ENCODE measurements around the gene CCND1. TPM values are rescaled to one million over a fixed set of nuclear protein-coding genes. Genes with fewer than 3 reads are reported as not detected.

The CCND1 gene
- total RNA-seq, 1 experiment from 2014 or later = 392 TPM

DNA sequence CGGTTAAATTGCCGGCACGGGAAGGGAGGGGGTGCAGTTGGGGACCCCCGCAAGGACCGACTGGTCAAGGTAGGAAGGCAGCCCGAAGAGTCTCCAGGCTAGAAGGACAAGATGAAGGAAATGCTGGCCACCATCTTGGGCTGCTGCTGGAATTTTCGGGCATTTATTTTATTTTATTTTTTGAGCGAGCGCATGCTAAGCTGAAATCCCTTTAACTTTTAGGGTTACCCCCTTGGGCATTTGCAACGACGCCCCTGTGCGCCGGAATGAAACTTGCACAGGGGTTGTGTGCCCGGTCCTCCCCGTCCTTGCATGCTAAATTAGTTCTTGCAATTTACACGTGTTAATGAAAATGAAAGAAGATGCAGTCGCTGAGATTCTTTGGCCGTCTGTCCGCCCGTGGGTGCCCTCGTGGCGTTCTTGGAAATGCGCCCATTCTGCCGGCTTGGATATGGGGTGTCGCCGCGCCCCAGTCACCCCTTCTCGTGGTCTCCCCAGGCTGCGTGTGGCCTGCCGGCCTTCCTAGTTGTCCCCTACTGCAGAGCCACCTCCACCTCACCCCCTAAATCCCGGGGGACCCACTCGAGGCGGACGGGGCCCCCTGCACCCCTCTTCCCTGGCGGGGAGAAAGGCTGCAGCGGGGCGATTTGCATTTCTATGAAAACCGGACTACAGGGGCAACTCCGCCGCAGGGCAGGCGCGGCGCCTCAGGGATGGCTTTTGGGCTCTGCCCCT, 529 bp upstream of the CCND1 start:
- BruUV-seq (replicated peaks) = TSS peak; percentile 59
- CTCF ChIA-PET = no interaction called here
- peaks cover 79% of the 10 kb centered on the region for H3K36me3 Mint-ChIP-seq (ENCODE audit: insufficient read depth, unreplicated experiment)
- peak overlapping the region; percentile 88 for H3K4me3 Mint-ChIP-seq (ENCODE audit: low read depth, unreplicated experiment)
- DNase-seq = no peak
- H3K4me1 Mint-ChIP-seq (ENCODE audit: low read depth, unreplicated experiment) = peaks cover 8% of the 10 kb centered on the region
- intact Hi-C loops (cut with micrococcal nuclease; ENCODE audit: unreplicated experiment) = loop anchor here (1.0 to 5.0 kb wide), 3 partner anchors 143 to 343 kb away; no protein-coding TSS in a partner anchor
- H3K27ac Mint-ChIP-seq (ENCODE audit: unreplicated experiment) = peak overlapping the region; percentile 96
- H3K9me3 Mint-ChIP-seq (ENCODE audit: low read depth, unreplicated experiment) = no peaks in the 10 kb centered on the region
- TF ChIP-seq, protein P1, sequence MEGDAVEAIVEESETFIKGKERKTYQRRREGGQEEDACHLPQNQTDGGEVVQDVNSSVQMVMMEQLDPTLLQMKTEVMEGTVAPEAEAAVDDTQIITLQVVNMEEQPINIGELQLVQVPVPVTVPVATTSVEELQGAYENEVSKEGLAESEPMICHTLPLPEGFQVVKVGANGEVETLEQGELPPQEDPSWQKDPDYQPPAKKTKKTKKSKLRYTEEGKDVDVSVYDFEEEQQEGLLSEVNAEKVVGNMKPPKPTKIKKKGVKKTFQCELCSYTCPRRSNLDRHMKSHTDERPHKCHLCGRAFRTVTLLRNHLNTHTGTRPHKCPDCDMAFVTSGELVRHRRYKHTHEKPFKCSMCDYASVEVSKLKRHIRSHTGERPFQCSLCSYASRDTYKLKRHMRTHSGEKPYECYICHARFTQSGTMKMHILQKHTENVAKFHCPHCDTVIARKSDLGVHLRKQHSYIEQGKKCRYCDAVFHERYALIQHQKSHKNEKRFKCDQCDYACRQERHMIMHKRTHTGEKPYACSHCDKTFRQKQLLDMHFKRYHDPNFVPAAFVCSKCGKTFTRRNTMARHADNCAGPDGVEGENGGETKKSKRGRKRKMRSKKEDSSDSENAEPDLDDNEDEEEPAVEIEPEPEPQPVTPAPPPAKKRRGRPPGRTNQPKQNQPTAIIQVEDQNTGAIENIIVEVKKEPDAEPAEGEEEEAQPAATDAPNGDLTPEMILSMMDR (IDR thresholded peaks at IDR 0.05; ENCODE audit: unreplicated experiment) = no peak
- H3K27me3 Mint-ChIP-seq (ENCODE audit: unreplicated experiment) = no peaks in the 10 kb centered on the region

- intact Hi-C loops (cut with micrococcal nuclease; ENCODE audit: unreplicated experiment) = loop anchor here (1.0 to 5.0 kb wide), 3 partner anchors 145 to 341 kb away; no protein-coding TSS in a partner anchor
- Mint-ChIP-seq H3K36me3 (ENCODE audit: insufficient read depth, unreplicated experiment) (peaks cover 94% of the 10 kb centered on the region), H3K4me3 (ENCODE audit: low read depth, unreplicated experiment) (peak overlapping the region; percentile 88), H3K27me3 (ENCODE audit: unreplicated experiment) (no peaks in the 10 kb centered on the region), H3K4me1 (ENCODE audit: low read depth, unreplicated experiment) (peaks cover 8% of the 10 kb centered on the region), H3K27ac (ENCODE audit: unreplicated experiment) (peak overlapping the region; percentile 96), H3K9me3 (ENCODE audit: low read depth, unreplicated experiment) (no peaks in the 10 kb centered on the region)
- TSS peak; percentile 25 for BruUV-seq (replicated peaks)
- CTCF ChIA-PET = interaction anchor here (2.5 kb wide), 1 partner anchor 541 kb away, joined by 23 read pairs; no protein-coding TSS in a partner anchor
- TF ChIP-seq, protein P1 (IDR thresholded peaks at IDR 0.05; ENCODE audit: unreplicated experiment) = no peak
- DNase-seq = no peak
Observed at GRCh38 chr11:69641681-69642548, 959 bp downstream of the CCND1 start.

DNA sequence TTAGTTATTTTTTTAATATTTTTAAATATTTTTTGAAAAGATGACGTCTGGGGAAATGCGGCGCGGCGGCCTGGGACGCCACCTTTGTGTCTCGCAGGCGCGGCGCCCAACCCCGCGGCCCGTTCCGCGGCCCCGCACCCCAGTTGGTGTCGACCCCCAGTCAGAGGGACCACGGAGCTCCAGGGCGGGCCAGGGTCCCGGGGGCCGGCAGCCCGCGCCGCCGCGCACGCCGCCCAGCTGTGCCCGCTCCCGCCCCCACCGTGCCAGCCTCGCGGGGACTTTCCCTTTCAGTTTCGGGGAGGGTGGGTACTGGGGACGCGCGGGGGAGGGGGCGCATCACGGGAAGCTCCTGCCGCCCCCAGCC, 1.6 kb downstream of the CCND1 start:
- no peaks in the 10 kb centered on the region for H3K27me3 Mint-ChIP-seq (ENCODE audit: unreplicated experiment)
- peaks cover 8% of the 10 kb centered on the region for H3K4me1 Mint-ChIP-seq (ENCODE audit: low read depth, unreplicated experiment)
- TF ChIP-seq, protein P1 (IDR thresholded peaks at IDR 0.05; ENCODE audit: unreplicated experiment) = no peak
- no TSS peak for BruUV-seq (replicated peaks)
- H3K27ac Mint-ChIP-seq (ENCODE audit: unreplicated experiment) = no peak overlapping the region
- CTCF ChIA-PET = interaction anchor here (2.5 kb wide), 1 partner anchor 541 kb away, joined by 23 read pairs; no protein-coding TSS in a partner anchor
- peak overlapping the region; percentile 88 for H3K4me3 Mint-ChIP-seq (ENCODE audit: low read depth, unreplicated experiment)
- H3K9me3 Mint-ChIP-seq (ENCODE audit: low read depth, unreplicated experiment) = no peaks in the 10 kb centered on the region
- intact Hi-C loops (cut with micrococcal nuclease; ENCODE audit: unreplicated experiment) = loop anchor here (5.0 kb wide), 2 partner anchors 145 to 200 kb away; no protein-coding TSS in a partner anchor
- H3K36me3 Mint-ChIP-seq (ENCODE audit: insufficient read depth, unreplicated experiment) = peaks cover 98% of the 10 kb centered on the region
- DNase-seq = no peak

GRCh38 chr11:69642913-69643632, 2.1 kb downstream of the CCND1 start:
- DNase-seq = peak; percentile 84

More at GRCh38 chr11:69642913-69643632, 2.1 kb downstream of the CCND1 start:
- no TSS peak for BruUV-seq (replicated peaks)
- Mint-ChIP-seq H3K27ac (ENCODE audit: unreplicated experiment) (peak overlapping the region; percentile 89), H3K36me3 (ENCODE audit: insufficient read depth, unreplicated experiment) (peaks cover 98% of the 10 kb centered on the region), H3K9me3 (ENCODE audit: low read depth, unreplicated experiment) (no peaks in the 10 kb centered on the region), H3K4me3 (ENCODE audit: low read depth, unreplicated experiment) (peak overlapping the region; percentile 88), H3K27me3 (ENCODE audit: unreplicated experiment) (no peaks in the 10 kb centered on the region), H3K4me1 (ENCODE audit: low read depth, unreplicated experiment) (peaks cover 8% of the 10 kb centered on the region)
- TF ChIP-seq, protein P1 (IDR thresholded peaks at IDR 0.05; ENCODE audit: unreplicated experiment) = peak; percentile 92
- CTCF ChIA-PET = interaction anchor here (0.6 to 2.5 kb wide), 3 partner anchors 512 to 653 kb away, joined by 3 to 23 read pairs (median 5); no protein-coding TSS in a partner anchor
- intact Hi-C loops (cut with micrococcal nuclease; ENCODE audit: unreplicated experiment) = loop anchor here (1.0 to 5.0 kb wide), 3 partner anchors 146 to 542 kb away; no protein-coding TSS in a partner anchor

All from Calu3 (cell line).